ENCODE measurements around the gene ELAPOR1. TPM values are rescaled to one million over a fixed set of nuclear protein-coding genes. Genes with fewer than 3 reads are reported as not detected.

ELAPOR1 gene
- total RNA-seq, 6 experiments from 2014 or later: 0.38 to 2.6 (median 2.0) TPM

DNA sequence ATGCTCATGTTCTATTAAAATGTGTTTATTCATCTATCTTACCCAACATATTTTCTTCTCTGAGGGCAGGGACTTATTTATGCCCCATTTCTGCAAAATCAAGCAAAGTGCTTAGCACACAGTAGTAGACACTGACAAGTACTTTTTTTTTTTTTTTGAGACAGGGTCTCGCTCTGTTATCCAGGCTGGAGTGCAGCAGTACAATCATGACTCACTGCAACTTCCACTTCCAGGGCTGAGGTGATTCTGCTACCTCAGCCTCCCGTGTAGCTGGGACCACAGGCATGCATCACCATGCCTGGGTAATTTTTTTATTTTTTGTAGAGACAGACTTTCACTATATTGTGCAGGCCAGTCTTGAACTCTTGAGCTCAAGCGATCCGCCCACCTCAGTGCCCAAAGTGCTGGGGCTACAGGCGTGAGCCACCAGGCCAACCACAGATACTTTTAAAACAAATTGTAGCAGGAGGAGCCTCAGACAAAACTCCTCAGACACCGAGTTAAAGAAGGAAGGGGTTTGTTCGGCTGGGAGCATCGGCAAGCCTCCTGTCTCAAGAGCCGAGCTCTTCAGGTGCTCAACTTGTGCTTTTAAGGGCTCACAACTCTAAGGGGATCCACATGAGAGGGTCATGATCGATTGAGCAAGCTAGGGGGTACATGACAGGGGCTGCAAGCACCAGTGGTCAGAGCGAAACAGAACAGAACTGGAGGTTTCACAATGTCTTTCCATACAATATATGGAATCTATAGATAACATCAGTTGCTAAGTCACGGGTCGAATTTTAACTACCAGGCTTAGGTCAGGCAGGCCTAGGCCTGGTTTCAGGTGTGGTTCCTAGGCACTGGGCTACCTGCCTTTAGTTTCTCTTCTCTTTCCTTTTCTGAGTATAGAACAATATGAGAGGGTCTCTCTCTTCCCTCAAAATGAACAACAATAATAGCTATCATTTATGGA is 29.1 kb upstream of the ELAPOR1 start:
- Mint-ChIP-seq H3K4me3 (no peak overlapping the region), H3K36me3 (ENCODE audit: low read depth) (peaks cover 10% of the 10 kb centered on the region), H3K9me3 (peaks cover 5% of the 10 kb centered on the region; the same call in 1 of the 2 replicates), H3K27me3 (ENCODE audit: insufficient read depth) (no peaks in the 10 kb centered on the region; the same call in 1 of the 2 replicates), H3K4me1 (ENCODE audit: low read depth) (peaks cover 27% of the 10 kb centered on the region), H3K27ac (no peak overlapping the region; the same call in 1 of the 2 replicates)
- no peak for DNase-seq
- TF ChIP-seq, protein P1, sequence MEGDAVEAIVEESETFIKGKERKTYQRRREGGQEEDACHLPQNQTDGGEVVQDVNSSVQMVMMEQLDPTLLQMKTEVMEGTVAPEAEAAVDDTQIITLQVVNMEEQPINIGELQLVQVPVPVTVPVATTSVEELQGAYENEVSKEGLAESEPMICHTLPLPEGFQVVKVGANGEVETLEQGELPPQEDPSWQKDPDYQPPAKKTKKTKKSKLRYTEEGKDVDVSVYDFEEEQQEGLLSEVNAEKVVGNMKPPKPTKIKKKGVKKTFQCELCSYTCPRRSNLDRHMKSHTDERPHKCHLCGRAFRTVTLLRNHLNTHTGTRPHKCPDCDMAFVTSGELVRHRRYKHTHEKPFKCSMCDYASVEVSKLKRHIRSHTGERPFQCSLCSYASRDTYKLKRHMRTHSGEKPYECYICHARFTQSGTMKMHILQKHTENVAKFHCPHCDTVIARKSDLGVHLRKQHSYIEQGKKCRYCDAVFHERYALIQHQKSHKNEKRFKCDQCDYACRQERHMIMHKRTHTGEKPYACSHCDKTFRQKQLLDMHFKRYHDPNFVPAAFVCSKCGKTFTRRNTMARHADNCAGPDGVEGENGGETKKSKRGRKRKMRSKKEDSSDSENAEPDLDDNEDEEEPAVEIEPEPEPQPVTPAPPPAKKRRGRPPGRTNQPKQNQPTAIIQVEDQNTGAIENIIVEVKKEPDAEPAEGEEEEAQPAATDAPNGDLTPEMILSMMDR (IDR thresholded peaks at IDR 0.05): no peak

DNA sequence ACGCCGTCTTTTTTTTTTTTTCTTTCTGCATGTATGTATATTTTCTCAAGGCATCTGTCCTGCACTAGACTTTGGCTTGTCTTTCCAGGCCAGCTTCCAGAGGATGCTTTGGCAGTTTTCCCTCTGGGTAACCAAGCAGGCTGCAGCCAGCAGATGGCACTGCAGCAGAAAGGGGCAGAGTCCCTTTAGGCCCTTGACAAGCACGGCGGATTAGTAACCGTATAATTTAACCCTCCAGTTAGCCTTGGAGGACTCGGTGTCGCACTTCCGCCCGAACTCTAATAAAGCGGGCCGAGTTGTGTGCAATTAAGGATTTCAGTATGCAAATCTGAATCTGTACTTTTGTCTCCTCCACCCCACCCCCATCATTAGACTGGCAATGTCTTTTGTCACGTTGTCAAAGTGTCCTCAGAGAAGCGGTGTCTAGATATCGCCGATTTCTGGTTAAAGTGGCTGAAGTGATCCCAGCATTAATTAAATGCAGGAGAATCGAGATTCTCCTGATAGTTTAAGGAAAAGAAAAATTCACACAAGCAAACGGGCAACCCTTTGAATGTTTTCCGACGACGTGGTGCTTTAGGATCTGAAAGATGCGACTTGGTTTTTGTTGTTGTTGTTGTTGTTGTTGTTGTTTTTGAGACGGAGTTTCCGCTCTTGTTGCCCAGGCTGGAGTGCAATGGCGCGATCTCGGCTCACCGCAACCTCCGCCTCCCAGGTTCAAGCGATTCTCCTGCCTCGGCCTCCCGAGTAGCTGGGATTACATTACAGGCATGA is 24.5 kb upstream of the ELAPOR1 start:
- Mint-ChIP-seq H3K27me3 (ENCODE audit: insufficient read depth) (no peaks in the 10 kb centered on the region; the same call in 1 of the 2 replicates), H3K9me3 (peaks cover 5% of the 10 kb centered on the region; the same call in 1 of the 2 replicates), H3K27ac (peak overlapping the region; percentile 93), H3K36me3 (ENCODE audit: low read depth) (peaks cover 26% of the 10 kb centered on the region), H3K4me1 (ENCODE audit: low read depth) (peaks cover 44% of the 10 kb centered on the region), H3K4me3 (peak overlapping the region; percentile 88)
- DNase-seq: peak; percentile 77
- TF ChIP-seq, protein P1 (IDR thresholded peaks at IDR 0.05): peak; percentile 78

- Mint-ChIP-seq H3K36me3 (ENCODE audit: low read depth) (peaks cover 33% of the 10 kb centered on the region), H3K27me3 (ENCODE audit: insufficient read depth) (no peaks in the 10 kb centered on the region; the same call in 1 of the 2 replicates), H3K4me1 (ENCODE audit: low read depth) (peaks cover 44% of the 10 kb centered on the region), H3K27ac (peak within 1 kb of the TSS; percentile 93), H3K4me3 (peak within 1 kb of the TSS; percentile 88), H3K9me3 (peaks cover 5% of the 10 kb centered on the region; the same call in 1 of the 2 replicates)
- TF ChIP-seq, protein P1 (IDR thresholded peaks at IDR 0.05): no peak
- DNase-seq: peak; percentile 94
Observed at GRCh38 chr1:109090196-109091077, 23.5 kb upstream of the ELAPOR1 start, which contains the start of gene TMEM167B. TMEM167B (plus strand) TSS chr1:109090764; CDS start chr1:109090873, 109 bp downstream.

GRCh38 chr1:109091078-109091838 is 22.7 kb upstream of the ELAPOR1 start:
- TF ChIP-seq, protein P1 (IDR thresholded peaks at IDR 0.05): no peak
- Mint-ChIP-seq H3K4me1 (ENCODE audit: low read depth) (peaks cover 44% of the 10 kb centered on the region), H3K9me3 (peaks cover 5% of the 10 kb centered on the region; the same call in 1 of the 2 replicates), H3K27ac (peak overlapping the region; percentile 93), H3K27me3 (ENCODE audit: insufficient read depth) (no peaks in the 10 kb centered on the region; the same call in 1 of the 2 replicates), H3K4me3 (peak overlapping the region; percentile 88), H3K36me3 (ENCODE audit: low read depth) (peaks cover 33% of the 10 kb centered on the region)
- DNase-seq: peak; percentile 45
